Activated naive CD4-positive, alpha-beta T cell treated with anti-CD3 and anti-CD28 coated beads, Interleukin-2, amount 10 ng/mL, durations not matched to agents 5 hours and 36 hours (primary cell): Measurements from ENCODE around the gene SPOCD1. TPM values are rescaled to one million over a fixed set of nuclear protein-coding genes. Genes with fewer than 3 reads are reported as not detected.

Experiments
- microRNA-seq: library from miRNA; unstranded; fragments of <30 nt; microRNA quantifications from one replicate; pipeline ENCODE4 v1.2.0, GENCODE V29; 2022; ENCODE audit warnings: borderline microRNAs expressed, borderline replicate concordance
- total RNA-seq, 2 experiments: library from RNA; stranded (reverse); gene quantifications; one replicate each; pipeline ENCODE4 v1.2.3, GENCODE V29; 2021

SPOCD1 gene
- total RNA-seq, result not detected

DNA sequence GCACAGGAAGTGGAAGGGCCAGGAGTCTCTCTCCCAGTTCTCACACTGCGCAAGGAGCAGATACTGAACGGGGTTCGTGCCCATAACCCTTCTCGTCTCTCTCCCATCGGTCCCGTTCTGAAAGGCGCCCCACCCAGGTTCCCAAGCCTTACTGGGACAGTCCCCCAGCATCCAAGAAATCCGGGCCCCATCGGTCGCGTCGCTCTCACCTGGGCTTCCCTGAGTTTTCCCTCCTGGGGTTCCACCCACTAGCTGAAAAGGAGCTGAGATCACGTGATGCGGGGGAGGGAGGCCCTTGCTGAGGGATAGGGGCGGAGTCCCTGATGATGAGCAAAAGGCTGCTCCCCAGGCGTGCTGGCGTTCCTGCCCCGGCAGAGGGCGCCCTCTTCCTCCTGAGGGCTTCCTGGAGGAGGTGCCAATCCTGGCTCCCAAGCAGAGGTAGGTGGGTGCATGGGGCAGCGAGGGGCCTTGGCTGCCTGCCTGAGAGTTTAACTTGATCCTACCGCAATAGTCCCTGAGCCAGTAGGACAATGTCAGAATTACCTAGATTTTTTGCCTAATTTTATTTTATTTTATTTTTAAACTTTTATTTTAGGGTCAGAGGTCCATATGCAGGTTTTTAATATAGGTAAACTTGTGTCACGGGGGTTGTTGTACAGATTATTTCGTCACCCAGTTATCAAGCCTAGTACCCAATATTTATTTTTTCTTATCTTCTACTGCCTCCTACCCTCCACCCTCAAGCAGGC lies at the start of gene SPOCD1:
Gene SPOCD1 (minus strand): TSS at position 271 of the 749 bp plus-strand sequence. CDS start 689 bp downstream, outside the sequence.

DNA sequence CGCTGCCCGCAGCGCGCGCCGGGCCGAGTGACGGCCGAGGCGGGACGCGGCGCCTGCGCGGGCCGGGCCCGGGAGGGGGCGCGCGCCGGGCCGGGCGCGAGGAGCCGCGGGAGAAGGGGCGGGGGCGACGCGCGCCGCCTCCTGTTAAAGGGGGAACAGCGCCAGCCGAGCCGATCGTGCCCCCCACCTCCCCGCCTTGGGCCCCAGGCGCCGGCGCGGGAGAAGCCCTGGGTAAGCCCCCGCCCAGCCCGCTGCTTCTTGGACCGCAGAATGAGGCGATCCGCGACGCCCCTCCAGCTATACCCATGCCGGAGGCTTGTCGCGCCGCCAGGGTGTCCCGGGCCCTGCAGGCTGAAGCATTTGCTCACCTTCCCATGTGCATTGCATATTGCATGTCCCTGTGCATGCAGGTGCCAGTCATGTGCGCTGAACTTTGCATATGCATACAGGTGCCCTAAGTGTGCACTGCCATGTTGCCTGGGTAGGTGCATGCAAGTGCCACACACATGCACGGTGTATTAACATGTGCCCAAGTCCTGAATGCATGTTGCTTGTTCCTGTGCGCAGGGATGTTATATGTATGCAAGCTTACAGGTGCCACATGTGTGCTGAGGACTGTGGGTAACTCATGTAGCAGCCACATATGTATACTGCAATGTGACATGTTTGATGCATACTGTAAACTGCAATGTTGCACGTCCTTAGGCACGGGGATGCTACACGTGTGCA lies 51.3 kb downstream of the SPOCD1 start, which contains the start of gene ADGRB2:
Gene ADGRB2 (minus strand): TSS at position 29 of the 729 bp plus-strand sequence. CDS start 7,119 bp downstream, outside the sequence.

Small RNAs within 50 kb of the gene (microRNA-seq; reads per million reads assigned to microRNA genes)
- gene MIR4254, result not detected

Other genes starting within 250 kb of the SPOCD1 start
- gene TINAGL1, start 239.5 kb downstream of the SPOCD1 start, total RNA-seq, result not detected
- not detected for gene HCRTR1, start 198.3 kb downstream of the SPOCD1 start, total RNA-seq
- gene PEF1, start 171.1 kb downstream of the SPOCD1 start, total RNA-seq, result 10 to 100 TPM; 51.2 to 51.8 TPM
- not detected for gene COL16A1, start 112.0 kb downstream of the SPOCD1 start, total RNA-seq
- under 1 TPM; 0.20 to 0.39 TPM for gene ADGRB2, start 51.7 kb downstream of the SPOCD1 start, total RNA-seq
- 100 to 1,000 TPM; 278 to 292 TPM for gene PTP4A2, start 122.3 kb upstream of the SPOCD1 start, total RNA-seq
- 100 to 1,000 TPM; 156 to 157 TPM for gene KHDRBS1, start 197.8 kb upstream of the SPOCD1 start, total RNA-seq